ENCODE measurements around the gene VOPP1. TPM values are rescaled to one million over a fixed set of nuclear protein-coding genes. Genes with fewer than 3 reads are reported as not detected.

Gene VOPP1
- total RNA-seq, 6 experiments from 2014 or later = 103 to 135 (median 122) TPM

GRCh38 chr7:55520426-55521140 lies 51.7 kb downstream of the VOPP1 start:
- no peak for TF ChIP-seq CTCF (IDR thresholded peaks at IDR 0.05)
- H3K4me3 Mint-ChIP-seq = no peak overlapping the region
- peaks cover 38% of the 10 kb centered on the region for H3K4me1 Mint-ChIP-seq (ENCODE audit: low read depth)
- no peaks in the 10 kb centered on the region; the same call in 1 of the 2 replicates for H3K27me3 Mint-ChIP-seq (ENCODE audit: insufficient read depth)
- no peak overlapping the region for H3K27ac Mint-ChIP-seq
- DNase-seq = no peak
- no peaks in the 10 kb centered on the region for H3K9me3 Mint-ChIP-seq
- H3K36me3 Mint-ChIP-seq (ENCODE audit: low read depth) = peaks cover 17% of the 10 kb centered on the region

GRCh38 chr7:55518836-55519235 lies 53.5 kb downstream of the VOPP1 start:
- no peak overlapping the region for H3K27ac Mint-ChIP-seq
- H3K4me1 Mint-ChIP-seq (ENCODE audit: low read depth) = peaks cover 27% of the 10 kb centered on the region
- no peaks in the 10 kb centered on the region; the same call in 1 of the 2 replicates for H3K27me3 Mint-ChIP-seq (ENCODE audit: insufficient read depth)
- TF ChIP-seq CTCF (IDR thresholded peaks at IDR 0.05) = no peak
- DNase-seq = no peak
- no peak overlapping the region for H3K4me3 Mint-ChIP-seq
- H3K36me3 Mint-ChIP-seq (ENCODE audit: low read depth) = peaks cover 14% of the 10 kb centered on the region
- no peaks in the 10 kb centered on the region for H3K9me3 Mint-ChIP-seq

- peaks cover 20% of the 10 kb centered on the region; the same call in 1 of the 2 replicates for H3K4me1 Mint-ChIP-seq (ENCODE audit: low read depth)
- H3K4me3 Mint-ChIP-seq = no peak overlapping the region
- peaks cover 14% of the 10 kb centered on the region for H3K36me3 Mint-ChIP-seq (ENCODE audit: low read depth)
- no peak for TF ChIP-seq CTCF (IDR thresholded peaks at IDR 0.05)
- no peaks in the 10 kb centered on the region; the same call in 1 of the 2 replicates for H3K27me3 Mint-ChIP-seq (ENCODE audit: insufficient read depth)
- no peaks in the 10 kb centered on the region for H3K9me3 Mint-ChIP-seq
- H3K27ac Mint-ChIP-seq = no peak overlapping the region
- no peak for DNase-seq
Measured at GRCh38 chr7:55517936-55518689, 54.2 kb downstream of the VOPP1 start.

GRCh38 chr7:55517191-55517633 lies 55.1 kb downstream of the VOPP1 start:
- Mint-ChIP-seq H3K4me1 (ENCODE audit: low read depth) (peaks cover 15% of the 10 kb centered on the region; the same call in 1 of the 2 replicates), H3K27me3 (ENCODE audit: insufficient read depth) (no peaks in the 10 kb centered on the region; the same call in 1 of the 2 replicates), H3K27ac (no peak overlapping the region), H3K9me3 (no peaks in the 10 kb centered on the region), H3K36me3 (ENCODE audit: low read depth) (peaks cover 14% of the 10 kb centered on the region), H3K4me3 (no peak overlapping the region)
- no peak for DNase-seq
- no peak for TF ChIP-seq CTCF (IDR thresholded peaks at IDR 0.05)

- Mint-ChIP-seq H3K36me3 (ENCODE audit: low read depth) (peaks cover 14% of the 10 kb centered on the region), H3K4me3 (no peak overlapping the region), H3K27me3 (ENCODE audit: insufficient read depth) (no peaks in the 10 kb centered on the region; the same call in 1 of the 2 replicates), H3K27ac (no peak overlapping the region), H3K9me3 (no peaks in the 10 kb centered on the region), H3K4me1 (ENCODE audit: low read depth) (peaks cover 13% of the 10 kb centered on the region; the same call in 1 of the 2 replicates)
- DNase-seq = no peak
- TF ChIP-seq CTCF (IDR thresholded peaks at IDR 0.05) = no peak
Measured at GRCh38 chr7:55516409-55516808, 55.9 kb downstream of the VOPP1 start.

All from HFFc6 (cell line).